Glomerular endothelial cell (primary cell): Measurements from ENCODE around the gene RALGDS. TPM values are rescaled to one million over a fixed set of nuclear protein-coding genes. Genes with fewer than 3 reads are reported as not detected.
"Not testable (repeated sequence)": the region's sequence is repeated elsewhere in the genome, so short reads cannot be mapped to it uniquely, and the experiment has no call there.

Source experiments
- DNase-seq: peaks from one replicate; pipeline ENCODE4 v3.0.0-alpha.2; 2011; ENCODE audit warnings: low read depth, low spot score; ENCODE audit errors: extremely low read depth
- total RNA-seq: library from RNA; depleted of rRNA; stranded (reverse); fragments of >200 nt; gene quantifications from 2 replicates; pipeline ENCODE4 v1.2.3, GENCODE V29; 2015

RALGDS gene
- 65.7 and 99.4 TPM in 2 replicates for total RNA-seq

GRCh38 chr9:133121198-133121914 is at the start of gene RALGDS:
Gene RALGDS (minus strand): TSS chr9:133121240. CDS start chr9:133121154, 86 bp downstream.
- DNase-seq: no peak

DNA sequence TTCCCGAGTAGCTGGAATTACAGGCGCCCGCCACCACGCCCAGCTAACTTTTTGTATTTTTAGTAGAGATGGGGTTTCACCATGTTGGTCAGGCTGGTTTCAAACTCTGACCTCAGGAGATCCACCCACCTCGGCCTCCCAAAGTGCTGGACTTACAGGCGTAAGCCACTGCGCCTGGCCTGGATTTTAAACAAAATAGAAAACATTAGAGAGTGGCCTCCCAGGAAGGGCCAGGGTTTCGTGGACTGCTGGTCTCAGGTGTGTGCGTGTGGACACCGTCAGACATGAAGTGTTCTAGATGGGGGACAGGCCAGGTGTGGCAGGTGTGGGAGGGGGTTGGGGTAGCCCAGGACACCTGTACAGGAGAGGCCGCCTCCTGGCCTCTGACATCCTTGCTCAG is 49.7 kb upstream of the RALGDS start:
- DNase-seq: no peak

DNA sequence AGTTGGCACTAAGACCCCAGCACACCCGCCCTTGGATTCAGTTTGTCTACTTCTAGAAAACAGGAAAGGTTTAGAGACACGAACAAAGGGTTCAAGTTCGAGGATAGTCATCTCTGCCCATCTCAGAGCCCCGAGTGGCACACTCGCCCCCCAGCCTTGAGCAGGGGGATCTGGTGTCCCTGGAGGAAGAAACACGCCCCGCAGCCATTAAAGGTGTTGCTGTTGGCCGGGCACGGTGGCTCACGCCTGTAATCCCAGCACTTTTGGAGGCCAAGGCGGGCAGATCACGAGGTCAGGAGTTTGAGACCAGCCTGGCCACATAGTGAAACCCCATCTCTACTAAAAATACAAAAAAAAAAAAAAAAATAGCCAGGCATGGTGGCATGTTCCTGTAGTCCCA is 48.6 kb upstream of the RALGDS start:
- DNase-seq: not testable (repeated sequence)

DNA sequence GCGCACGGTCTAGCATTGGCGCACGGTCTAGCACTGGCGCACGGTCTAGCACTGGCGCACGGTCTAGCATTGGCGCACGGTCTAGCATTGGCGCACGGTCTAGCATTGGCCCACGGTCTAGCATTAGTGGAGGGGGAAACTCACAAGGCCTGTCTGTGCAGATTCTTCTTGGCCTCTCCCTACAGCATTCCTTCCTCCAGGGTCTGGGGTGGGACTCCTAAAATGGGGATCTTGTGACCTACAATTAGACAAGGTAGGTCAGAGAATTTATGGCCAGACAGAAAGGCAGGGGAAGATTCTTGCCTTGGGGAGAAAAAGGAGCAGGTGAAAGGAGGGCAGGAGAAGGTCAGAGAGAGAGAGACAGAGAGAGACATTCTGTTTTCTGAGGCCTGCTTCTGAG is 48.1 kb upstream of the RALGDS start:
- DNase-seq: no peak

DNA sequence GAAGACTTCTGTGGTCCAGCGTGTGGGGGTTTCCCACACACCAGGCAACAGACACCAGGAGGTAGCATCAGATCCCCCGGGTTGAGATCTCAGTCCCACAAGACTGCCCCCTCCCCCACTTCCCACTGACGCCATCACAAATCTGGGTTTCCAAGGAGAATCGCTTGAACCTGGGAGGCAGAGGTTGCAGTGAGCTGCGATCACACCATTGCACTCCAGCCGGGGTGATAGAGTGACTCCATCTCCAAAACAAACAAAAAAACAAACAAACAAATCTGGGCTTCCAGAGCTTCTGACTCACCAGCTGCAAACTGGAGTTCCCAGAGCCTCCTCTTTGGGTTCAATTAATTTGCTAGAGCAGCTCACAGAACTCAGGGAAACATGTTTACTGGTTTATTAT is 47.4 kb upstream of the RALGDS start:
- DNase-seq: no peak

GRCh38 chr9:133167769-133168168 is 46.7 kb upstream of the RALGDS start:
- no peak for DNase-seq

GRCh38 chr9:133167096-133167730 is 46.2 kb upstream of the RALGDS start:
- DNase-seq: no peak

DNA sequence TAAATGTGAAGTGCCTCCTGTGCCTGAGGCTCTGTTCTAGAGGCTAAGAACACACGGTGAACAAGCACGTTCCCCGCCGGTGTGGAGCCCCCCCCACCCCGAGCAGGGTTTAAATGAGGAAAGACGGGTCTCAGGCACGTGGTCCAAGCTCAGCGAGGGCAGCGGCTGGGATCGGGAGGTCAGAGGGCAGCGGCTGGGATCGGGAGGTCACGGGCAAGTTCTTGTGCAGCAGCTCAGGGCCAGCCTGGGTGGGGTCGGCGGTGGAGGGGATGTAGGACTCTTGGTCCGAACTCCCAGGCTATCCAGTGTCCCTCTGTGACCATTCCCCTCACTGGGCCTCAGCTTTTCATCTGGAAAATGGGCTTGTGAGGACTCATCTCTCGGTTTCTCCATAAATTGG is 45.4 kb upstream of the RALGDS start:
- no peak for DNase-seq

GRCh38 chr9:133165452-133165730 is 44.4 kb upstream of the RALGDS start:
- DNase-seq: no peak

- DNase-seq: no peak
Observed at GRCh38 chr9:133164191-133164590, 43.2 kb upstream of the RALGDS start.

- DNase-seq: no peak
Observed at GRCh38 chr9:133163504-133164172, 42.6 kb upstream of the RALGDS start, which contains the start of gene GBGT1. Gene GBGT1 (minus strand): TSS chr9:133163914. CDS start chr9:133162412, 1,502 bp downstream.

DNA sequence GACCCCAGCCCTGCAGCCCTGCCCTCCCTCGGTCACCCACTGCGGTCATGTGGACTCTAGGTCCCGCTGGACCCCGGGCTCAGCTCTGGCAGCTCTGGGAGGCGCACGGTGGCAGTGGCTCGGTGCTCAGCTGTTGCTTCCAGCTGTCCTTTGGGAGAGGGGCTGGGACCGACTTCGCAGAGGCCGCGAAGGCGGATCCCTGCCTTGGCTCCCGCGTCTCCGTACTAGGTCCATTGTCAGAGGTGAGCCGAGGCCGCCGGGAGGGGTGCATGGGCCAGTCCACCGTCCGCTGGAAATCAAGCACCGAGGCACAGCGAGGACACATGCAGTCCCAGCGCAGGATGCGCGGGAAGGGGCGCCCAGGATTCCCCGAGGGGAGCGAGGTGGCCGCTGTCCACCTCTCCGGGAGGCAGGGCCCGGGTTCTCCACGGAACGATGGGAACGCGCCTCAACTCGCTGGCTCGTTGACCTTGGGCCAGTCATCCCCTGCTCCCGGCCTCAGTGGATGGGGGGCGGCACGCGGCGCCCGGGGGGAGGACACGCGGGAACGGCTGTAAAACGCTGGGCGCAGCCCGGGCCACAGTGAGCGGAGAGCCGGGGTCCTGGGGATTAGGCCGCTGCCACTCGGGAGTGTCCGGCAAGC is 41.9 kb upstream of the RALGDS start:
- DNase-seq: no peak

DNA sequence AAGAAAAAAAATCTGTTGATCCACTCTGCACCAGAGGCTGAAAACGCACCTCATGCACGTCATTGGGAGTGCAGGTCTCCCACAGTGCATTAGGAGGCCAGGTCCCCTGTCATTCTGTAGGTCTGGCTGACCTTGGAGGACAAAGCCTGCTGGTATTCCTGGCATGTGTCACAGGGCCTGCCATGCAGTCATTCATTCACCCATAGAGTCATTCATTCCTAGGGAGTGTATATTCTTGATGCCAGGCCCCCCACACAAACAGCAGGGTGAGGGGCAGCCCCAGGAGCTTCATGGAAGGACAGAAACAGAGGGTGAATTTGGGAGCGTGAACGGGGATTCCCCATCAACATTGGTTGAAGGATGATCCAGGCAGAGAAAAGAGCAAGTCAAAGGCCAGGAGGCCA is 40.5 kb upstream of the RALGDS start:
- DNase-seq: no peak

GRCh38 chr9:133160742-133161546 is 39.9 kb upstream of the RALGDS start:
- DNase-seq: no peak

GRCh38 chr9:133158695-133159094 is 37.7 kb upstream of the RALGDS start:
- DNase-seq: no peak

- no peak for DNase-seq
Observed at GRCh38 chr9:133155156-133155555, 34.1 kb upstream of the RALGDS start.

DNA sequence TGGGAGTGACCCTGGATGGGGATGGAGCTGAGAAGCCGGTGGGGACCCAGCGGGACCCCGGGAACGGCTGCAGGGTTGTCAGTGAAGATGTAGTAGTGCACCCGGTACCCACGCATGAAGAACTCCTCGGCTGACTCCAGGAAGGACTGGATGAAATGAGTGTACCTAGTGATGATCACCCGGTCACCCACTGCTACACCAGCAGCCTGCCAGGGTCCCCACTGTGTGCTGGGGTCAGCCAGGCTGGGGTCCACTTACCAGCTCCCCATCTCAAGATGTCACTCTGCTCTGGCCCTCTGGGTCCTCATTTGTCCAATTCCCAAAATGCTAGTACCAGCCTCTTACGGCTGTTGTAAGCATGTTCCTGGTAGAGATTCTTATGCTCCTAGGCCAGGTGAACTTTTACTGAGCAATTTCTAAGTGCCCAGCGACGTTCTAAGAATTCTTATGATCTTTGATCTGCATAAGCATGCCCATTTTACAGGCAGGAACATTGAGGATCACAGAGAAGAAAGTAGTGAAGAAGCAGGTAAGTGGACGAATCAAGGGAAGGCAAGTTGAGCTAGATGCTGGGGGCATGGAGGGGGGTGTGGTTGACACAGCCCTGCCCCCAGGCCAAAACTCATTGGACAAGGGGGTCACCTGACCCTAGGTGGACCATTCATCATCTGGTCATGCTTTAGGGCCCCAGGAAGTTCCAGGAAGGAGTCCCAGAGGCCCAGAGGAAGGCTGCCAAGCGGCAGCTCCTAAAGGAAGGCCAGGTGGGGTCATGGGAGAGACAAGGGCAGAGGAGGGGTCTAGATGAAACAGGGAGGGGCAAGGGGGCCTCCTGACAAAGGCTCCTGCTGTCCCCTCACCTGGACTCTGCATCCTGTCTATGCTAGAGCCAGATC is 33.3 kb upstream of the RALGDS start:
- DNase-seq: no peak

DNA sequence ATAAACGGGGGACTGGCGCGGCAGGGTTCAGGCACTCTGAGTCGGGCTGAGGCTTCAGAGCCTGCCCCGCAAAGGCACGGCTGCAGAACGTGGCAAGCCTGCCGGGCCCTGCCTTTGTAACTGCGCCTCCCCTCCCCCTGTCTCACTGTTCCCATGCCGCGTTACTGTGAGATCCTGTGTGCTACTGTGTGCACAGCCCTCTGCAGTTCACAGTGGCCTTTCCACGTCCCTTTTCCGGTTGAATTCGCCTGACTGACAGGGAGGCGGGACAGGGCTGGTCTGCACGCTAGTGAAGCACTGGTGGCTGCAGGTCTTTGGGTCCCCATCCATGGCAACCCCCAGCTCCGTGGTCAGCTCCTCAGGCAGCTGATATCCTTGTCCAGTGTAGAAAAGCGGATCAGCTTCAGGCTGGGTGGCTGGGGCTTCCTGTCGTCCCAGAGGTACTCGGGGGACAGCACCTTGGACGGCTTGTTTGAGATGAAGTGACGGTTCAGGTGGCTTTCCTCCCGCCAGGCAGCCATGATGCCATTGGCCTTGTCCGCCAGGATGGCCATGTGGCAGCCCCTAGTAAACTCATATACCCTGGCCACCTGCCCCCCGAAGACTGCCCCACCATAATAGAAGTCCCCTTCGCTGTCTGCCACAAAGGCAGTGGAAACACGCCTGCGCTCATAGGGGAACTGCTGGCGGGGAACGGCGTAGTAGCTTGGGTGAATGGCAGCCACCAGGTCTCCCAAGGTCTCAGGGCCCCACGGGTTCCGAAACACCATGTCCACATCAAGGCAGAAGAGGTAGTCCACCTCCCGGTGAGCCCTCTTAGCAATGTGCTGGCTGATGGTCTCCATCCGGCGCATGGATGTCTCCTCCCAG is 32.4 kb upstream of the RALGDS start:
- no peak for DNase-seq
